Mesenchymal stem cell (in vitro differentiated cells and primary cell): Measurements from ENCODE around the gene IGF2BP1.
"Not testable (repeated sequence)": the region's sequence is repeated elsewhere in the genome, so short reads cannot be mapped to it uniquely, and the experiment has no call there.

Source experiments
- DNase-seq: peaks from one replicate; pipeline ENCODE4 v3.0.0-alpha.2; 2013
- H2AFZ ChIP-seq: one replicate; pipeline ENCODE4 v1.6.1; 2013; ENCODE audit warnings: low read depth, mild to moderate bottlenecking, control low read depth, inconsistent platforms, low read length, moderate library complexity
- H2AK5ac ChIP-seq: 2 replicates; pipeline ENCODE4 v1.6.1; 2013; ENCODE audit warnings: low read length, moderate library complexity, mild to moderate bottlenecking, inconsistent platforms; ENCODE audit not compliant: severe bottlenecking
- H2BK120ac ChIP-seq: one replicate; pipeline ENCODE4 v1.6.1; 2013; ENCODE audit warnings: low read depth, mild to moderate bottlenecking, inconsistent platforms, low read length, moderate library complexity
- H2BK12ac ChIP-seq, 2 experiments: one replicate each; pipeline ENCODE4 v1.6.1; 2013; ENCODE audit warnings: inconsistent platforms in 2 of 2, low read length in 2 of 2, mild to moderate bottlenecking in 2 of 2, moderate library complexity in 2 of 2, control low read depth in 1 of 2
- H2BK15ac ChIP-seq: one replicate; pipeline ENCODE4 v1.6.1; 2013; ENCODE audit warnings: mild to moderate bottlenecking, low read depth, inconsistent platforms; ENCODE audit not compliant: poor library complexity, severe bottlenecking
- H2BK5ac ChIP-seq: 2 replicates; pipeline ENCODE4 v1.6.1; 2013; ENCODE audit warnings: low read depth, mild to moderate bottlenecking, low read length, control low read depth, inconsistent platforms; ENCODE audit not compliant: poor library complexity, severe bottlenecking
- H3K14ac ChIP-seq, 2 experiments: one replicate each; pipeline ENCODE4 v1.6.1; 2013; ENCODE audit warnings: inconsistent platforms in 2 of 2, low read length in 2 of 2, control low read depth in 1 of 2, mild to moderate bottlenecking in 1 of 2, moderate library complexity in 1 of 2
- H3K18ac ChIP-seq, 2 experiments: one replicate each; pipeline ENCODE4 v1.6.1; 2013; ENCODE audit warnings: inconsistent platforms in 2 of 2, low read length in 2 of 2, control low read depth in 1 of 2, low read depth in 1 of 2, mild to moderate bottlenecking in 1 of 2
- H3K23ac ChIP-seq, 2 experiments: one replicate each; pipeline ENCODE4 v1.6.1; 2013; ENCODE audit warnings: inconsistent platforms in 2 of 2, low read length in 2 of 2, mild to moderate bottlenecking in 2 of 2, moderate library complexity in 2 of 2, control low read depth in 1 of 2
- H3K27ac ChIP-seq: 2 replicates; pipeline ENCODE4 v1.5.1; 2013; ENCODE audit warnings: mild to moderate bottlenecking, moderate library complexity, low read length, control low read depth, inconsistent platforms; ENCODE audit not compliant: poor library complexity, severe bottlenecking
- H3K27me3 ChIP-seq, 2 experiments: 2 replicates each; pipeline versions ENCODE4 v1.6.1 to v1.7.0; 2013; ENCODE audit warnings: low read length in 2 of 2, mild to moderate bottlenecking in 2 of 2, moderate library complexity in 2 of 2, control low read depth in 1 of 2, inconsistent platforms in 1 of 2; ENCODE audit not compliant: control insufficient read depth in 1 of 2, insufficient read depth in 1 of 2
- H3K36me3 ChIP-seq, 2 experiments: 2 replicates each; pipeline versions ENCODE4 v1.6.1 to v1.7.0; 2013; ENCODE audit warnings: low read length in 2 of 2, control low read depth in 1 of 2, inconsistent platforms in 1 of 2, low read depth in 1 of 2, mild to moderate bottlenecking in 1 of 2; ENCODE audit not compliant: insufficient read depth in 2 of 2, control insufficient read depth in 1 of 2
- H3K4ac ChIP-seq, 2 experiments: one replicate each; pipeline ENCODE4 v1.6.1; 2013; ENCODE audit warnings: inconsistent platforms in 2 of 2, low read length in 2 of 2, mild to moderate bottlenecking in 2 of 2, moderate library complexity in 2 of 2, control low read depth in 1 of 2, low read depth in 1 of 2
- H3K4me1 ChIP-seq: 2 replicates; pipeline ENCODE4 v1.6.1; 2013; ENCODE audit warnings: low read depth, low read length, control low read depth; ENCODE audit not compliant: control insufficient read depth, insufficient read depth
- H3K4me2 ChIP-seq: 2 replicates; pipeline ENCODE4 v1.6.1; 2013; ENCODE audit warnings: low read length, mild to moderate bottlenecking, inconsistent platforms; ENCODE audit not compliant: poor library complexity, severe bottlenecking
- H3K4me3 ChIP-seq, 2 experiments: 2 replicates each; pipeline versions ENCODE4 v1.5.1 to v1.7.0; 2013; ENCODE audit warnings: low read length in 2 of 2, mild to moderate bottlenecking in 2 of 2, control low read depth in 1 of 2, low read depth in 1 of 2; ENCODE audit not compliant: insufficient read depth in 1 of 2
- H3K79me1 ChIP-seq: replicated peaks from 2 replicates; pipeline ENCODE4 v1.6.1; 2013; ENCODE audit warnings: mild to moderate bottlenecking, control low read depth, low read length, inconsistent platforms; ENCODE audit not compliant: poor library complexity, severe bottlenecking
- H3K9ac ChIP-seq: 2 replicates; pipeline ENCODE4 v1.7.0; 2013; ENCODE audit warnings: mild to moderate bottlenecking, low read length, moderate library complexity
- H3K9me3 ChIP-seq: 2 replicates; pipeline ENCODE4 v1.7.0; 2013; ENCODE audit warnings: mild to moderate bottlenecking, low read length; ENCODE audit not compliant: control insufficient read depth
- H4K8ac ChIP-seq: one replicate; pipeline ENCODE4 v1.6.1; 2013; ENCODE audit warnings: inconsistent platforms, mild to moderate bottlenecking, low read length, moderate library complexity
- H4K91ac ChIP-seq: one replicate; pipeline ENCODE4 v1.6.1; 2013; ENCODE audit warnings: mild to moderate bottlenecking, low read length, inconsistent platforms
- WGBS: methylation state at CpG from one replicate; pipeline ENCODE4 v1.1.7; 2013; ENCODE audit warnings: mixed read lengths; 5-methylcytosine and 5-hydroxymethylcytosine counted together

Gene IGF2BP1

DNA sequence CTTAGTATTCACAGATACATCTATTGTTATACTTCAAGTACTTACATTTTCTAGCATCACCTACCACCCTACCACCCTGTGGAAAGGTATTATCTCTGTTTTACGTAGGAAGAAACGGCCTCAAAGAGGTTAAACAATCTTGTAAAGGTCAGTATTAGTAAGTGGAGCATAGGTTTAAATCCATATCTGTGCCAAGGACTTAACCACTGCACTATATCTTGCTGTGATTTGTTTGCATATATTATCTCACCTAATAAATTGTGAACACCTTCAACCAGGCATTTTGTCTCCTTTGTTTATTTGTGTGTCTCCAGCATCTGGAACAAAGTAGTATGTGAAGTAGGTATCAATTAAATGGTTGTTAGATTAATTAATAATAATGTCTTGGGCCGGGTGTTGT, 27.3 kb downstream of the IGF2BP1 start:
- Histone ChIP-seq H3K9me3 (no peaks in the 10 kb centered on the region), H2AFZ (no peak overlapping the region), H3K23ac (no peak overlapping the region), H3K4ac (no peak overlapping the region), H2BK12ac (no peak overlapping the region), H3K4me1 (peaks cover 23% of the 10 kb centered on the region), H3K27me3 (no peaks in the 10 kb centered on the region), H3K36me3 (peaks cover 0 to 23% of the 10 kb centered on the region in 2 experiments), H3K4me2 (no peak overlapping the region), H3K4me3 (no peak overlapping the region), H4K8ac (no peak overlapping the region), H3K79me1 (peaks cover 9% of the 10 kb centered on the region), H3K18ac (no peak overlapping the region), H3K14ac (no peak overlapping the region), H3K27ac (no peak overlapping the region), H2BK5ac (no peak overlapping the region), H2AK5ac (no peak overlapping the region), H3K9ac (no peak overlapping the region), H4K91ac (no peak overlapping the region), H2BK15ac (no peak overlapping the region), H2BK120ac (no peak overlapping the region)
- 92% methylated on average over 1 of the region's 3 CpGs for WGBS
- DNase-seq = no peak

GRCh38 chr17:49026447-49026846, 29.3 kb downstream of the IGF2BP1 start:
- H3K23ac ChIP-seq, H3K27me3 ChIP-seq, H3K4me3 ChIP-seq, H2BK15ac ChIP-seq, H4K8ac ChIP-seq, H2AK5ac ChIP-seq, H3K4me2 ChIP-seq, H3K27ac ChIP-seq, H3K9ac ChIP-seq, H2BK12ac ChIP-seq, H3K18ac ChIP-seq, H2BK5ac ChIP-seq, H3K14ac ChIP-seq, DNase-seq, H2BK120ac ChIP-seq, H4K91ac ChIP-seq, H3K9me3 ChIP-seq, H2AFZ ChIP-seq, H3K4ac ChIP-seq: not testable (repeated sequence)
- peaks cover 13% of the 10 kb centered on the region for H3K79me1 ChIP-seq
- peaks cover 15% of the 10 kb centered on the region for H3K4me1 ChIP-seq
- H3K36me3 ChIP-seq = peaks cover 0 to 36% of the 10 kb centered on the region in 2 experiments
- 83% methylated on average over 2 of the region's 4 CpGs for WGBS

- WGBS = 100% methylated on average over 1 of the region's 1 CpG
- H2BK12ac ChIP-seq = no peak overlapping the region
- no peak overlapping the region for H2BK5ac ChIP-seq
- peaks cover 0 to 44% of the 10 kb centered on the region in 2 experiments for H3K36me3 ChIP-seq
- H3K9me3 ChIP-seq = no peaks in the 10 kb centered on the region
- no peak overlapping the region for H4K91ac ChIP-seq
- no peak overlapping the region for H3K4me3 ChIP-seq
- no peak overlapping the region for H3K23ac ChIP-seq
- no peak overlapping the region for H3K18ac ChIP-seq
- H3K9ac ChIP-seq = no peak overlapping the region
- no peak overlapping the region for H4K8ac ChIP-seq
- H2BK120ac ChIP-seq = no peak overlapping the region
- peaks cover 6% of the 10 kb centered on the region for H3K4me1 ChIP-seq
- H3K4ac ChIP-seq = no peak overlapping the region
- H2AFZ ChIP-seq = no peak overlapping the region
- no peak for DNase-seq
- H3K27ac ChIP-seq = no peak overlapping the region
- H3K14ac ChIP-seq = no peak overlapping the region
- H3K4me2 ChIP-seq = no peak overlapping the region
- H2BK15ac ChIP-seq = no peak overlapping the region
- peaks cover 13% of the 10 kb centered on the region for H3K79me1 ChIP-seq
- H2AK5ac ChIP-seq = no peak overlapping the region
- H3K27me3 ChIP-seq = no peaks in the 10 kb centered on the region
These were observed 31.1 kb downstream of the IGF2BP1 start for GRCh38 chr17:49028271-49028670.

GRCh38 chr17:49029801-49030200, 32.6 kb downstream of the IGF2BP1 start:
- peaks cover 15% of the 10 kb centered on the region for H3K79me1 ChIP-seq
- no peak overlapping the region for H2BK12ac ChIP-seq
- H3K27ac ChIP-seq = no peak overlapping the region
- H3K18ac ChIP-seq = no peak overlapping the region
- H2AK5ac ChIP-seq = no peak overlapping the region
- no peak for DNase-seq
- no peak overlapping the region for H2BK5ac ChIP-seq
- H2AFZ ChIP-seq = no peak overlapping the region
- no peak overlapping the region for H2BK120ac ChIP-seq
- no peaks in the 10 kb centered on the region for H3K27me3 ChIP-seq
- no peak overlapping the region for H3K9ac ChIP-seq
- no peak overlapping the region for H2BK15ac ChIP-seq
- H3K9me3 ChIP-seq = no peaks in the 10 kb centered on the region
- no peak overlapping the region for H4K8ac ChIP-seq
- no CpG with 5 or more reads among the region's 3 CpGs for WGBS
- H3K4me1 ChIP-seq = peaks cover 3% of the 10 kb centered on the region
- peaks cover 0 to 55% of the 10 kb centered on the region in 2 experiments for H3K36me3 ChIP-seq
- no peak overlapping the region for H3K4ac ChIP-seq
- H3K4me3 ChIP-seq = no peak overlapping the region
- no peak overlapping the region for H3K4me2 ChIP-seq
- no peak overlapping the region for H4K91ac ChIP-seq
- H3K14ac ChIP-seq = no peak overlapping the region
- H3K23ac ChIP-seq = no peak overlapping the region
